Measurements from ENCODE around the gene SOX15. TPM values are rescaled to one million over a fixed set of nuclear protein-coding genes. Genes with fewer than 3 reads are reported as not detected.

The SOX15 gene
- total RNA-seq, 2 donors from 2014 or later: 5.6 to 11.5 TPM

DNA sequence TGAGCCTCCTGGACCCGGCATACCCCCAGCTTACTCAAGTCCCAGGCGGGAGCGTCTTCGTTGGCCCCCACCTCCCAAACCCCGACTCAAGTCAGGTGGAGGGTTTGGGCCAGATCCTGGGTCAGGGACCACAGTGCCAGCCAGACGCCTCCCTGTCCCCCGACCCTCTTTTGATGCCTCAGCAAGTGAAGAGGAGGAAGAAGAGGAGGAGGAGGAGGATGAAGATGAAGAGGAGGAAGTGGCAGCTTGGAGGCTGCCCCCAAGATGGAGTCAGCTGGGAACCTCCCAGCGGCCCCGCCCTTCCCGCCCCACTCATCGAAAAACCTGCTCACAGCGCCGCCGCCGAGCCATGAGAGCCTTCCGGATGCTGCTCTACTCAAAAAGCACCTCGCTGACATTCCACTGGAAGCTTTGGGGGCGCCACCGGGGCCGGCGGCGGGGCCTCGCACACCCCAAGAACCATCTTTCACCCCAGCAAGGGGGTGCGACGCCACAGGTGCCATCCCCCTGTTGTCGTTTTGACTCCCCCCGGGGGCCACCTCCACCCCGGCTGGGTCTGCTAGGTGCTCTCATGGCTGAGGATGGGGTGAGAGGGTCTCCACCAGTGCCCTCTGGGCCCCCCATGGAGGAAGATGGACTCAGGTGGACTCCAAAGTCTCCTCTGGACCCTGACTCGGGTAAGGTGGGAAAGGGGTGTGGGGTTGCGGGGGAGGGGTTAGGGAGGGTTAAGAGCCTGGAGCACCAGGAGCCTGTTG, 26.6 kb downstream of the SOX15 start:
- no peaks in the 10 kb centered on the region for H3K27me3 ChIP-seq
- peaks cover 0 to 53% of the 10 kb centered on the region in 2 donors for H3K4me1 ChIP-seq
- no peaks in the 10 kb centered on the region for H3K9me3 ChIP-seq
- DNase-seq (ENCODE audit: low spot score): no peak
- no peak overlapping the region for H3K4me3 ChIP-seq
- peaks cover 45% of the 10 kb centered on the region for H3K36me3 ChIP-seq
- no peak overlapping the region for H3K27ac ChIP-seq
- TF ChIP-seq, protein P1, sequence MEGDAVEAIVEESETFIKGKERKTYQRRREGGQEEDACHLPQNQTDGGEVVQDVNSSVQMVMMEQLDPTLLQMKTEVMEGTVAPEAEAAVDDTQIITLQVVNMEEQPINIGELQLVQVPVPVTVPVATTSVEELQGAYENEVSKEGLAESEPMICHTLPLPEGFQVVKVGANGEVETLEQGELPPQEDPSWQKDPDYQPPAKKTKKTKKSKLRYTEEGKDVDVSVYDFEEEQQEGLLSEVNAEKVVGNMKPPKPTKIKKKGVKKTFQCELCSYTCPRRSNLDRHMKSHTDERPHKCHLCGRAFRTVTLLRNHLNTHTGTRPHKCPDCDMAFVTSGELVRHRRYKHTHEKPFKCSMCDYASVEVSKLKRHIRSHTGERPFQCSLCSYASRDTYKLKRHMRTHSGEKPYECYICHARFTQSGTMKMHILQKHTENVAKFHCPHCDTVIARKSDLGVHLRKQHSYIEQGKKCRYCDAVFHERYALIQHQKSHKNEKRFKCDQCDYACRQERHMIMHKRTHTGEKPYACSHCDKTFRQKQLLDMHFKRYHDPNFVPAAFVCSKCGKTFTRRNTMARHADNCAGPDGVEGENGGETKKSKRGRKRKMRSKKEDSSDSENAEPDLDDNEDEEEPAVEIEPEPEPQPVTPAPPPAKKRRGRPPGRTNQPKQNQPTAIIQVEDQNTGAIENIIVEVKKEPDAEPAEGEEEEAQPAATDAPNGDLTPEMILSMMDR (IDR thresholded peaks at IDR 0.05): no peak

DNA sequence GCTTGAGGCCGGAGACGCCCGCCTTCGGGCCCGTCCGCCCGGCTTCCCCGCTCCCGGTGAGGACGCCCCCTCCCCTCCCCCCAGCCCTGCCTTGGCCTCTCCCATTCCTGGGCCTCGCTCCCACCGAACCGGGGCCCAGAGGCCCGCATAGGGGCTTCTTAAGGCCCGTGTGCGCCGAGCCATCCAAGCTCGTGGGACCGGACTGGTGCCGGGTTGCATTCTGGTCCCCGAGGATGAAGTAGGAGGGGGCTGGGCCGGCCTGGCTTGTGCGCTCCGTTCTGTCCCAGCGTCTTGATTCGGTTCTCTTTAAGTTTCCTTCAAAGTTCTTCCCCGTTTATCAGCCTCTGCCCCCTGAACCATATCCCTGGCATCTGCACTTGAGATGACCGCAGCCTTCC, 27.7 kb downstream of the SOX15 start:
- TF ChIP-seq, protein P1 (IDR thresholded peaks at IDR 0.05): no peak
- H3K4me3 ChIP-seq: peak overlapping the region; percentile 76 to 82
- peaks cover 39% of the 10 kb centered on the region for H3K36me3 ChIP-seq
- peaks cover 0 to 64% of the 10 kb centered on the region in 2 donors for H3K4me1 ChIP-seq
- H3K27ac ChIP-seq: peak overlapping the region; percentile 86 to 95
- DNase-seq (ENCODE audit: low spot score): no peak
- H3K27me3 ChIP-seq: no peaks in the 10 kb centered on the region
- no peaks in the 10 kb centered on the region for H3K9me3 ChIP-seq

DNA sequence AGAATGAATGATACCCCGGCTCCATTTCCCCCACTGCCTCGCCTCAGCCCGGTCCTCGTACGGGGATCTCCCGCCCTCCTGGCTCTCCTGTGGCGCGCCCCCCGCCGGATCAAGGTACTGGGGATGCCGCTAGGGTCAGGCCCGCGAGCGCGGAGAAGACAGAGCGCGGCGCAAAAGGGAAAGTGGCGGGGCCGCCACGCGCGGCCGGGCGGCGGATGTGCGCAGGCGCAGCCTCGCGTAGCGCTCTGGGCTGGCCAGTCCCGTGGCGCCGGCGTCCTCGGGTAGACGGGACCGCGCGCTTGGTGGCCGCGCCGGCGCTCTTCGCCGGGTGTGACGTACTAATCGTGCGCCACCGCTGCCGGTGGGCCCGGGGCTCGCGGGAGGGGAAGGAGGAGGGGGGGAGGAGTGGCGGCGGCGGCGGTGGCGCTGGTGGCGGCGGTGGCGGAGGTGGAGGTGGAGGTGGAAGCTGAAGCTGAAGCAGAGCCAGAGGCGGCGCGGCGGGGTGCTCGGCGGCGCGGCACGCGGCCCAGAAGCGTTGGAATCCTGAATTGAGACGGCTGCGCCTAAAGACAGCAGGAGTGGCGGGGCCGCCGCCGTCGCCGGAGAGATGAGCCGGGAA, 28.2 kb downstream of the SOX15 start, which contains the start of gene SENP3:
SENP3 (plus strand) TSS at position 331 of the 619 bp plus-strand sequence. CDS start 1,158 bp downstream, outside the sequence.
- Histone ChIP-seq H3K27me3 (no peaks in the 10 kb centered on the region), H3K9me3 (no peaks in the 10 kb centered on the region), H3K27ac (peak within 1 kb of the TSS; percentile 86 to 95), H3K36me3 (peaks cover 34% of the 10 kb centered on the region), H3K4me1 (peaks cover 0 to 67% of the 10 kb centered on the region in 2 donors), H3K4me3 (peak within 1 kb of the TSS; percentile 76 to 82)
- TF ChIP-seq, protein P1 (IDR thresholded peaks at IDR 0.05): no peak
- DNase-seq (ENCODE audit: low spot score): peak; percentile 86

DNA sequence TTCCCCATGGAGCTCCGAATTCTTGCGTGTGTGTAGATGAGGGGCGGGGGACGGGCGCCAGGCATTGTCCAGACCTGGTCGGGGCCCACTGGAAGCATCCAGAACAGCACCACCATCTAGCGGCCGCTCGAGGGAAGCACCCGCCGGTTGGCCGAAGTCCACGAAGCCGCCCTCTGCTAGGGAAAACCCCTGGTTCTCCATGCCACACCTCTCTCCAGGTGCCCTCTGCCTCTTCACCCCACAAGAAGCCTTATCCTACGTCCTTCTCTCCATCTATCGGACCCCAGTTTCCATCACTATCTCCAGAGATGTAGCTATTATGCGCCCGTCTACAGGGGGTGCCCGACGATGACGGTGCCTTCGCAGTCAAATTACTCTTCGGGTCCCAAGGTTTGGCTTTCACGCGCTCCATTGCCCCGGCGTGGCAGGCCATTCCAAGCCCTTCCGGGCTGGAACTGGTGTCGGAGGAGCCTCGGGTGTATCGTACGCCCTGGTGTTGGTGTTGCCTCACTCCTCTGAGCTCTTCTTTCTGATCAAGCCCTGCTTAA, 28.8 kb downstream of the SOX15 start:
- Histone ChIP-seq H3K27me3 (no peaks in the 10 kb centered on the region), H3K9me3 (no peaks in the 10 kb centered on the region), H3K27ac (peak overlapping the region; percentile 86 to 95), H3K4me3 (peak overlapping the region; percentile 76 to 82), H3K4me1 (peaks cover 0 to 67% of the 10 kb centered on the region in 2 donors), H3K36me3 (peaks cover 31% of the 10 kb centered on the region)
- TF ChIP-seq, protein P1 (IDR thresholded peaks at IDR 0.05): peak; percentile 55 to 83
- DNase-seq (ENCODE audit: low spot score): peak; percentile 94

DNA sequence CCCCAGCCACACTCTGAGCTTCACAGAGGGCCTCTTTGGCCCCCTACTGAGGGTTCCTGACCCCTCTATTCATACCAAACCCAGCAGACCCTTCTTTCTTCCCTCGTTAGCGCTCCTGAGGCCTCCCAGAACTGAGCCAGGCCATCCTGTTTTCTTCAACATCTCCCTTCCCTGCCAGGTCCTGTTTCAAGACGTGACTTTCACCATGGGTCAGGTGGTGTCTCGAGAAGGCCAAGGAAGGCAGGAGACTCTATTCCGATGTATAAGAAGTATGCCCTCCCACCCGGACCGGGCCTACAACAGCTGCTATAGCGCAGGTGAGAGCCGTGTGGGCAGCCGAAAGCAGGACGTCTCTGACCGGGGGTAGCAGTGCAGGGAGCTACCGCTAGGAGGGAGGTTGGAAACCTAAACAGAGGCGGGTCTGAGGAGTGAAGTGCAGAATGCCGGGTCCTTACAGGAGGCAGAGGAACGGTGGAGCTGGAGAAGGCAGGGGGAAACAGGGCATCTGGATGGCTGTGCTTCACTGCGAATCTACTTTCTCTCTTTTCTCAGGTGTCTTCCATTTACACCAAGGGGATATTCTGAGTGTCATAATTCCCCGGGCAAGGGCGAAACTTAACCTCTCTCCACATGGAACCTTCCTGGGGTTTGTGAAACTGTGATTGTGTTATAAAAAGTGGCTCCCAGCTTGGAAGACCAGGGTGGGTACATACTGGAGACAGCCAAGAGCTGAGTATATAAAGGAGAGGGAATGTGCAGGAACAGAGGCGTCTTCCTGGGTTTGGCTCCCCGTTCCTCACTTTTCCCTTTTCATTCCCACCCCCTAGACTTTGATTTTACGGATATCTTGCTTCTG, 29.5 kb downstream of the SOX15 start:
- Histone ChIP-seq H3K36me3 (peaks cover 24% of the 10 kb centered on the region), H3K4me1 (peaks cover 0 to 67% of the 10 kb centered on the region in 2 donors), H3K9me3 (no peaks in the 10 kb centered on the region), H3K4me3 (peak overlapping the region; percentile 76 to 82), H3K27me3 (no peaks in the 10 kb centered on the region), H3K27ac (peak overlapping the region; percentile 86 to 95)
- DNase-seq (ENCODE audit: low spot score): no peak
- TF ChIP-seq, protein P1 (IDR thresholded peaks at IDR 0.05): peak; percentile 33 to 54
